Amniotic epithelial cell (primary cell): ENCODE measurements around the gene QPRT.
"Not testable (repeated sequence)": the region's sequence is repeated elsewhere in the genome, so short reads cannot be mapped to it uniquely, and the experiment has no call there.

ENCODE experiments used
- DNase-seq: peaks from one replicate; pipeline ENCODE4 v3.0.0-alpha.2; 2010; ENCODE audit warnings: low read depth

QPRT gene

GRCh38 chr16:29663016-29663806 is 15.8 kb upstream of the QPRT start, which contains the start of gene SPN:
SPN (plus strand) TSS chr16:29663247; CDS start chr16:29663729, 482 bp downstream.
- DNase-seq: no peak

DNA sequence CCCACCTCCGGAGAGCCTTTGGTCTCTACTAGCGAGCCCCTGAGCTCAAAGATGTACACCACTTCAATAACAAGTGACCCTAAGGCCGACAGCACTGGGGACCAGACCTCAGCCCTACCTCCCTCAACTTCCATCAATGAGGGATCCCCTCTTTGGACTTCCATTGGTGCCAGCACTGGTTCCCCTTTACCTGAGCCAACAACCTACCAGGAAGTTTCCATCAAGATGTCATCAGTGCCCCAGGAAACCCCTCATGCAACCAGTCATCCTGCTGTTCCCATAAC is 15.2 kb upstream of the QPRT start:
- DNase-seq: no peak

- no peak for DNase-seq
Measured at GRCh38 chr16:29664091-29664921, 14.7 kb upstream of the QPRT start.

DNA sequence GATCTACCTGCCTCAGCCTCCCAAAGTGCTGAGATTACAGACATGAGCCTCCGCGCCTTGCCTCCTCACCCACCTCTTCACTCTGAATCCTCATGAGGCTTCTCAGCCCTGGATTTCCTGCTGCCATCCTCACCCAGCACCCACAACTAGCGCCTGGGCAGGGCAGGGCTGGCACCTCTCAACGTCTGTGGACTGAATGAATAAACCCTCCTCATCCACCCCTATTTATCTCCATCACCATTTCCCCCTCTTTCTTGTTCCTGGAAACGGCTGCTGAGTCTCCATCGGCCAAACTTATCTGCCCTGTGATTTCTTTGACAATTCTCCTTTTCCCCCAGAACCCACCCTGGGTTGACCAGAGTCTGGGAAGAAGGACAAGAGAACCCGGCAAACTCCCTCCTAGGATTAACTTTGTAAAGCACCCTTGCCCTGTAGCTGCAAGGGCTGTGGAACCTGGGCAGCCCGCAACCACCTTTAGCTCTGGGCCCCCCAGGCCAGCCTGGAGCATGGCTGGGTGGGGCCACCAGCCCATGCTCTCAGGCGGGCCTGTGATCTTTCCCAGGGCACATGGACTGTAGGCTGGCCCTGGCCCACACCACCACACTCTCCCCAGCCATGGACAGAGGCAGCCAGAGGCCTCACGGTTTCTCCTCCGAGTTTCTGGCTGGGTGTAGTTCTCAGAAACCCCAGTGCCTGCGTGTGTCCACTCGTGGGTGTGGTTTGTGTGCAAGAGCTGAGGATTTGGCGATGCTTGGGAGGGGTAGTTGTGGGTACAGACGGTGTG is 13.5 kb upstream of the QPRT start:
- no peak for DNase-seq

- not testable (repeated sequence) for DNase-seq
Measured at GRCh38 chr16:29667322-29667610, 11.7 kb upstream of the QPRT start.

- no peak for DNase-seq
Measured at GRCh38 chr16:29667755-29668154, 11.2 kb upstream of the QPRT start.

GRCh38 chr16:29668267-29668666 is 10.7 kb upstream of the QPRT start:
- DNase-seq: no peak

GRCh38 chr16:29673501-29673900 is 5.5 kb upstream of the QPRT start:
- no peak for DNase-seq

DNA sequence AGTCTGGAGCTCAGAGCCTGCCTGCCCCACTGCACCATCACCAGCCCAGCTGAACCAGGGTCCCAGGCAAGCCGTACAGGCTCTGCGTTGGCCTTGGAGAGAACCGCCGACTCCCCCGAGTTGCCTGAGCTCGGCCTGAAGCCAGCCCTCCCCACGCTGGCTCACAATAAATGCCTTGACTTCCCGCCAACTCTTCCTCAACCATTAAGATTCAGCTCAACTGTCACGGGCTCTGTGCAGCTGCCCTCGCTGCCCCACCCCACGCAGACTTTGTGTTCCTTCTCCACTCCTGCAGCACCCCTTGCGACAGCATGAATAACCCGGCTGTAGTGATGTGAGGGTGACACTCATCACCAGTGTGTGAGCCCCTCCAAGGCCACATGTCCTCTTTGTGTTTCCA is 4.8 kb upstream of the QPRT start:
- peak; percentile 80 for DNase-seq

DNA sequence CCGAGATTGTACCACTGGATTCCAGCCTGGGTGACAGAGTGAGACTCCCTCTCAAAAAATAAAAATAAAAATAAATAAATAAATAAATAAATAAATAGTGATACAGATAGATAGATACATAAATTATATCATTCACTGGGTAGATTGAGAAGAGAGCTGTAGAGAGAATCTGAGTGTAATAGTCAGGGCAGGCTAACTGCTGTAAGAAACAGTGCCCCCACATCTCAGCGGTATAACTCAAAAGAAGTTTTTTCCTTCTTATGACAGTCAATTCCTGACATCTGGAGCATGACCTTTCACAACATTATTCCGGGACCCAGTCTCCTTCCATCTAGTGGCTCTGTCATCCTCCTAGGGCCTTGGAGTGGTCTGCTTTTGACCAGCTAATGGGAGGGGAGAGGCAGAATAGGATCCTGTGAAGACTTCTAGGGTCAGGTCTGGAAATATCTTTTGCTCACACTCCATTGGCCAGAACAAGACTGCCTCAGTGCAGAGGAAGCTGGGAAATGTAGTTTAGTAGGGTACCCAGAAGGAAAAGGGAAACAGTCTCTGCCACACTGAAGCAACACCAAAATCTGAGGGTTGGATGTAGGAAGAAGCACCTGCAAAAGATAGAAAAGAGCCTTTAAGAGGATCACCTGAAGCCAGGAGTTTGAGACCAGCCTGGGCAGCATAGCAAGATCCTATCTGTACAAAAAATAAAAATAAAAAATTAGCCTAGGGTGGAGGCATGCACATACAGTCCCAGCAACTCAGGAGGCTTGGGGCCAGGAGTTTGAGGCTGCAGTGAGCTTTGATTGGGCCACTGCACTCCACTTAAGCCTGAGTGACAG is 3.0 kb upstream of the QPRT start:
- DNase-seq: peak; percentile 57

- DNase-seq: no peak
Measured at GRCh38 chr16:29676989-29677785, 1.8 kb upstream of the QPRT start.

GRCh38 chr16:29680180-29680598 is 1.2 kb downstream of the QPRT start:
- DNase-seq: peak; percentile 14

GRCh38 chr16:29683543-29684090 is 4.6 kb downstream of the QPRT start:
- no peak for DNase-seq

GRCh38 chr16:29684679-29685078 is 5.7 kb downstream of the QPRT start:
- no peak for DNase-seq

GRCh38 chr16:29686740-29687332 is 7.9 kb downstream of the QPRT start:
- no peak for DNase-seq

DNA sequence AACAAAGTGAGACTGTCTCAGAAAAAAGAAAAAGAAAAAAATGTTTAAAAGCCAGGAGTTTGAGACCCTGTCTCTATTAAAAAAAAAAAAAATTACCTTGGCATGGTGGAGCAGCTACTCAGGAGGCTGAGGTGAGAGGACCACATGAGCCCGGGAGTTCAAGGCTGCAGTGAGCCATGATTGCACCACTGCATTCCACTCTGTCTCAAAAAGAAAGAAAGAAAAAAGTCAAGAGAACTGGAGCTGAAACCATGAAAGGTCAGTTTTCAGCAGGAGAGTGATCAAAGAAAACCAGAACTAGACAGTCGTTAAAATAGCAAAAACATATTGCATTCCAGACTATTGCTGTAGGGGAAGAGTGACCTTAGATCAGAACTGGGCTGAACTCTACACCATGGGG is 8.8 kb downstream of the QPRT start:
- peak; percentile 28 for DNase-seq

- no peak for DNase-seq
Measured at GRCh38 chr16:29688172-29688571, 9.2 kb downstream of the QPRT start.

- DNase-seq: not testable (repeated sequence)
Measured at GRCh38 chr16:29689490-29690351, 10.7 kb downstream of the QPRT start.

DNA sequence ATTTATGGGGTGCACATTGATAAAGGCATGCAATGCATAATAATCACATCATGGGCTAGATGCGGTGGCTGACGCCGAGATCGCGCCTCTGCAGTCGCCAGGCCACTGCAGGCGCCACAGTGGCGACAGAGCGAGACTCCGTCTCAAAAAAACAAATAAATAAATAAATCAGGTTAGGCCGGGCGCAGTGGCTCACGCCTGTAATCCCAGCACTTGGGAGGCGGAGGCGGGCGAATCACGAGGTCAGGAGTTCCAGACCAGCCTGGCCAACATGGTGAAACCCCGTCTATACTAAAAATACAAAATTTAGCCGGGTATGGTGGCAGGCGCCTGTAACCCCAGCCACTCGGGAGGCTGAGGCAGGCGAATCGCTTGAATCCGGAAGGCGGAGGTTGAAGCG is 13.6 kb downstream of the QPRT start:
- DNase-seq: not testable (repeated sequence)
